ENCODE results near the gene OR10H1. TPM values are rescaled to one million over a fixed set of nuclear protein-coding genes. Genes with fewer than 3 reads are reported as not detected.

Gene OR10H1
- polyA plus RNA-seq, 2 of the 4 experiments (the other 2 are of a cell fraction) = not detected

GRCh38 chr19:15776991-15777970 is 38.2 kb downstream of the OR10H1 start:
- no peak for TF ChIP-seq HOXB5 (CRISPR knock-in tag; IDR thresholded peaks at IDR 0.05)
- no peak for TF ChIP-seq USF2 (IDR thresholded peaks at IDR 0.05)
- no peak for TF ChIP-seq NPAS2 (CRISPR knock-in tag; IDR thresholded peaks at IDR 0.05; ENCODE audit: borderline replicate concordance)
- TF ChIP-seq KDM5A (IDR thresholded peaks at IDR 0.05) = no peak
- no peak for TF ChIP-seq KDM1A (IDR thresholded peaks at IDR 0.05; ENCODE audit: low read depth)
- TF ChIP-seq HEYL (CRISPR knock-in tag; IDR thresholded peaks at IDR 0.05) = no peak
- Histone ChIP-seq H3K27ac (no peak overlapping the region), H3K4me3 (no peak overlapping the region), H3K4me1 (no peaks in the 10 kb centered on the region), H3K4me2 (no peak overlapping the region), H3K9me3 (no peaks in the 10 kb centered on the region)
- WGBS (ENCODE audit: missing lambda C conversion rate) = 25% methylated on average over 8 of the region's 9 CpGs
- FAIRE-seq (no peak), DNase-seq (ENCODE audit: low read depth in 1 of 2, low spot score in 1 of 2) (no peak), ATAC-seq (no peak)
- POLR2A ChIA-PET = no interaction called here
- CTCF ChIA-PET = interaction anchor here (0.5 kb wide), 1 partner anchor 496 kb away, joined by 3 read pairs; no protein-coding TSS in a partner anchor

- no peak for ATAC-seq
- no peak for FAIRE-seq
- Histone ChIP-seq H3K4me1 (no peaks in the 10 kb centered on the region), H3K9me3 (no peaks in the 10 kb centered on the region), H3K4me3 (no peak overlapping the region), H3K27ac (no peak overlapping the region), H3K4me2 (no peak overlapping the region)
- 32% methylated on average over 4 of the region's 4 CpGs for WGBS (ENCODE audit: missing lambda C conversion rate)
- ChIA-PET POLR2A (no interaction called here), CTCF (no interaction called here)
- TF ChIP-seq CTCF (IDR thresholded peaks at IDR 0.05) = no peak
- no peak for TF ChIP-seq CBX2 (IDR thresholded peaks at IDR 0.05; ENCODE audit: borderline replicate concordance, low read depth)
- TF ChIP-seq POLR2A (IDR thresholded peaks at IDR 0.05; ENCODE audit: low read length) = no peak
- TF ChIP-seq BHLHE40 (IDR thresholded peaks at IDR 0.05; ENCODE audit: low read depth, low read length) = no peak
- no peak for TF ChIP-seq CHD4 (IDR thresholded peaks at IDR 0.05; ENCODE audit: borderline replicate concordance)
- TF ChIP-seq RFX5 (IDR thresholded peaks at IDR 0.05) = no peak
- TF ChIP-seq PHF8 (IDR thresholded peaks at IDR 0.05; ENCODE audit: borderline replicate concordance, low read depth) = no peak
- TF ChIP-seq RCOR1 (IDR thresholded peaks at IDR 0.05; ENCODE audit: low read depth, low read length) = no peak
- no peak for TF ChIP-seq ZSCAN20 (CRISPR knock-in tag; IDR thresholded peaks at IDR 0.05)
- TF ChIP-seq POLR2AphosphoS2 (conservative IDR thresholded peaks at IDR 0.05; ENCODE audit: low read length) = no peak
- TF ChIP-seq, protein P1, sequence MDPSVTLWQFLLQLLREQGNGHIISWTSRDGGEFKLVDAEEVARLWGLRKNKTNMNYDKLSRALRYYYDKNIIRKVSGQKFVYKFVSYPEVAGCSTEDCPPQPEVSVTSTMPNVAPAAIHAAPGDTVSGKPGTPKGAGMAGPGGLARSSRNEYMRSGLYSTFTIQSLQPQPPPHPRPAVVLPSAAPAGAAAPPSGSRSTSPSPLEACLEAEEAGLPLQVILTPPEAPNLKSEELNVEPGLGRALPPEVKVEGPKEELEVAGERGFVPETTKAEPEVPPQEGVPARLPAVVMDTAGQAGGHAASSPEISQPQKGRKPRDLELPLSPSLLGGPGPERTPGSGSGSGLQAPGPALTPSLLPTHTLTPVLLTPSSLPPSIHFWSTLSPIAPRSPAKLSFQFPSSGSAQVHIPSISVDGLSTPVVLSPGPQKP (IDR thresholded peaks at IDR 0.05; ENCODE audit: low read depth, low read length) = no peak
- TF ChIP-seq ZNF302 (CRISPR knock-in tag; IDR thresholded peaks at IDR 0.05) = no peak
- DNase-seq (ENCODE audit: low read depth in 1 of 2, low spot score in 1 of 2) = no peak
These were observed 39.2 kb downstream of the OR10H1 start for GRCh38 chr19:15776264-15776663.

DNA sequence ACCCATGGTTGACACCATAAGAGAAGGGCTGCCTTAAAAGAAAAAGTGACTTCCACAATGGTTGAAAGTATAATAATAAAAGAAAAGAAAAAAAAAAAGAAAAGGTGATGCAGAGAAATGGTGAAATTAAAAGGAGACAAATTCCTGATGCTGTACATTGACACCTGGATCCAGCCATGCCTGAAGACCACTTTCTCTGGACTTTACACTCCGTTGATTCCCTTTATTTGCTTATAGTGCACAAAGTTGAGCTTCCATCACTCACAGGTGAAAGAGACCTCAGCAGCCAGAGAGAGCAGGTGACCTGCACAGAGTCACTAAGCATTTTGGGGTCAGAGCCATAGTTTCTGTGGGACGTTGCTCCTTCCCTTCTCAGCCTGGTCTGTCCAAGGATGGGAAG is 40.2 kb downstream of the OR10H1 start:
- Histone ChIP-seq H3K4me1 (no peaks in the 10 kb centered on the region), H3K4me2 (no peak overlapping the region), H3K27ac (no peak overlapping the region), H3K9me3 (no peaks in the 10 kb centered on the region), H3K4me3 (no peak overlapping the region)
- whole genome bisulfite sequencing (ENCODE audit: missing lambda C conversion rate) = 6% methylated on average over 2 of the region's 2 CpGs
- ATAC-seq (no peak), DNase-seq (ENCODE audit: low read depth in 1 of 2, low spot score in 1 of 2) (no peak), FAIRE-seq (no peak)
- CTCF ChIA-PET = no interaction called here
- TF ChIP-seq RFX5 (IDR thresholded peaks at IDR 0.05) (no peak), HES2 (IDR thresholded peaks at IDR 0.05) (no peak), TFCP2L1 (CRISPR knock-in tag; IDR thresholded peaks at IDR 0.05) (no peak), MAZ (IDR thresholded peaks at IDR 0.05; ENCODE audit: borderline replicate concordance, low read depth, low read length) (no peak), KDM1A (IDR thresholded peaks at IDR 0.05; ENCODE audit: low read depth) (no peak), HEYL (CRISPR knock-in tag; IDR thresholded peaks at IDR 0.05) (no peak), HOXA7 (CRISPR knock-in tag; IDR thresholded peaks at IDR 0.05) (no peak), RARB (CRISPR knock-in tag; IDR thresholded peaks at IDR 0.05) (no peak)
- TF ChIP-seq, protein P2, sequence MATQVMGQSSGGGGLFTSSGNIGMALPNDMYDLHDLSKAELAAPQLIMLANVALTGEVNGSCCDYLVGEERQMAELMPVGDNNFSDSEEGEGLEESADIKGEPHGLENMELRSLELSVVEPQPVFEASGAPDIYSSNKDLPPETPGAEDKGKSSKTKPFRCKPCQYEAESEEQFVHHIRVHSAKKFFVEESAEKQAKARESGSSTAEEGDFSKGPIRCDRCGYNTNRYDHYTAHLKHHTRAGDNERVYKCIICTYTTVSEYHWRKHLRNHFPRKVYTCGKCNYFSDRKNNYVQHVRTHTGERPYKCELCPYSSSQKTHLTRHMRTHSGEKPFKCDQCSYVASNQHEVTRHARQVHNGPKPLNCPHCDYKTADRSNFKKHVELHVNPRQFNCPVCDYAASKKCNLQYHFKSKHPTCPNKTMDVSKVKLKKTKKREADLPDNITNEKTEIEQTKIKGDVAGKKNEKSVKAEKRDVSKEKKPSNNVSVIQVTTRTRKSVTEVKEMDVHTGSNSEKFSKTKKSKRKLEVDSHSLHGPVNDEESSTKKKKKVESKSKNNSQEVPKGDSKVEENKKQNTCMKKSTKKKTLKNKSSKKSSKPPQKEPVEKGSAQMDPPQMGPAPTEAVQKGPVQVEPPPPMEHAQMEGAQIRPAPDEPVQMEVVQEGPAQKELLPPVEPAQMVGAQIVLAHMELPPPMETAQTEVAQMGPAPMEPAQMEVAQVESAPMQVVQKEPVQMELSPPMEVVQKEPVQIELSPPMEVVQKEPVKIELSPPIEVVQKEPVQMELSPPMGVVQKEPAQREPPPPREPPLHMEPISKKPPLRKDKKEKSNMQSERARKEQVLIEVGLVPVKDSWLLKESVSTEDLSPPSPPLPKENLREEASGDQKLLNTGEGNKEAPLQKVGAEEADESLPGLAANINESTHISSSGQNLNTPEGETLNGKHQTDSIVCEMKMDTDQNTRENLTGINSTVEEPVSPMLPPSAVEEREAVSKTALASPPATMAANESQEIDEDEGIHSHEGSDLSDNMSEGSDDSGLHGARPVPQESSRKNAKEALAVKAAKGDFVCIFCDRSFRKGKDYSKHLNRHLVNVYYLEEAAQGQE (IDR thresholded peaks at IDR 0.05) = no peak
- TF ChIP-seq, protein P1 (IDR thresholded peaks at IDR 0.05; ENCODE audit: low read depth, low read length) = no peak
- POLR2A ChIA-PET = no interaction called here
